ENCODE results near the gene PDZD2. TPM values are rescaled to one million over a fixed set of nuclear protein-coding genes. Genes with fewer than 3 reads are reported as not detected.

Gene PDZD2
- total and polyA plus RNA-seq, 2 donors (not counting 3 experiments of a cell fraction or from before 2014, with no cell fraction given) = 0.66 to 6.9 TPM

GRCh38 chr5:31640573-31640972 is 1.6 kb downstream of the PDZD2 start:
- CTCF ChIA-PET = no interaction called here
- no peak for TF ChIP-seq JUN (IDR thresholded peaks at IDR 0.05; ENCODE audit: borderline replicate concordance, insufficient read depth, insufficient read length, low read depth)
- TF ChIP-seq POLR2AphosphoS5 (IDR thresholded peaks at IDR 0.05; ENCODE audit: insufficient read depth, low read depth, low read length) = no peak
- no peak for TF ChIP-seq MAX (IDR thresholded peaks at IDR 0.05; ENCODE audit: insufficient read depth, insufficient read length)
- TF ChIP-seq MYC (IDR thresholded peaks at IDR 0.05; ENCODE audit: low read depth, low read length) = no peak
- TF ChIP-seq FOS (IDR thresholded peaks at IDR 0.05; ENCODE audit: borderline replicate concordance, insufficient read depth, low read length) = no peak
- no peak for TF ChIP-seq CTCF (IDR thresholded peaks at IDR 0.05; ENCODE audit: extremely low read depth in 1 of 2, insufficient read depth in 1 of 2, low read depth in 1 of 2, low read length in 2 of 2)
- no peak for TF ChIP-seq GATA2 (IDR thresholded peaks at IDR 0.05; ENCODE audit: insufficient read depth, insufficient read length, low read depth, low read length)
- no peak for TF ChIP-seq EZH2 (IDR thresholded peaks at IDR 0.05; ENCODE audit: borderline replicate concordance, low read depth, low read length, severe bottlenecking)
- TF ChIP-seq POLR2A (IDR thresholded peaks at IDR 0.05; ENCODE audit: low read depth, low read length) = no peak
- FAIRE-seq (no peak), DNase-seq (ENCODE audit: low read depth, low spot score) (no peak)
- no peaks in the 10 kb centered on the region for H4K20me1 ChIP-seq (replicated peaks; ENCODE audit: control insufficient read depth, extremely low read depth, insufficient read depth, low read length)
- no peak overlapping the region for H3K9ac ChIP-seq (replicated peaks; ENCODE audit: extremely low read depth, insufficient read depth, low read length)
- no peak overlapping the region for H3K4me2 ChIP-seq (ENCODE audit: insufficient read depth, low read length)
- intact Hi-C loops (cut with micrococcal nuclease) (no loop called here), dilution Hi-C loops (cut with MboI; ENCODE audit: extremely low pct_ligation_motif_present, low sequenced_read_pairs) (no loop called here)
- BruUV-seq (replicated peaks) = no TSS peak
- no peaks in the 10 kb centered on the region for H3K9me3 ChIP-seq (replicated peaks; ENCODE audit: control insufficient read depth, insufficient read depth, low read length)
- no peaks in the 10 kb centered on the region for H3K9me1 ChIP-seq (replicated peaks; ENCODE audit: control insufficient read depth, extremely low read depth, insufficient read depth, low read length)
- H3K36me3 ChIP-seq (ENCODE audit: control insufficient read depth in 2 of 2, extremely low read depth in 1 of 2, insufficient read depth in 2 of 2, low read length in 2 of 2) = no peaks in the 10 kb centered on the region
- peaks cover 14 to 30% of the 10 kb centered on the region in 2 experiments for H3K27me3 ChIP-seq (ENCODE audit: control insufficient read depth in 2 of 2, insufficient read depth in 2 of 2, low read length in 2 of 2)
- H3K4me1 ChIP-seq (ENCODE audit: control insufficient read depth, extremely low read depth, insufficient read depth, low read length) = no peaks in the 10 kb centered on the region
- H2AFZ ChIP-seq (ENCODE audit: low read depth, low read length) = no peak overlapping the region
- no peaks in the 10 kb centered on the region for H3K79me2 ChIP-seq (ENCODE audit: control insufficient read depth, insufficient read depth, low read length)
- H3K4me3 ChIP-seq (replicated peaks in 1 of 3; ENCODE audit: insufficient read depth in 1 of 3, low read depth in 1 of 3, low read length in 3 of 3) = no peak overlapping the region
- no peak overlapping the region for H3K27ac ChIP-seq (ENCODE audit: insufficient read depth, low read depth, low read length)
- POLR2A ChIA-PET = no interaction called here

Data from endothelial cell of umbilical vein (primary cell).